ENCODE data around the gene TRIM27. TPM values are rescaled to one million over a fixed set of nuclear protein-coding genes. Genes with fewer than 3 reads are reported as not detected.

Gene TRIM27
- total RNA-seq, 1 donor from 2014 or later, result 18.5 TPM

DNA sequence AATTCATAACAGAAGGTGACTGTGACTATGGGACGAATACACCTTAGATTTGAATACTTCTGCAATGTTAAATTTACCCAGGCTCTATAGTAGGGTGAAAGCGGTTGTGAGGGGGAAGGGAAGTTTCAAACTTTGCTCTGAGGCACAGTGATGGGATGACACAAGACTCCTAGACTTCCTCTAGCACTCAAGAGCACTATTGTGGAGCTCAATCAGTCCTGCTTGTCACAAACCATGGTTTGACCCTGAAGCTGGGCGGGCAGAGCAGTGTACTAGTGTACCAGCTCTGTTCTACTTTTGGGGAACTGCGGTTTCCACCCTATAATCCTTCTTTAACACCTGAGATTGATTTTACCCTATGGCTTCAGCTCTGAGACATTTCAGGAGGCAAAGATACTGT, 17.1 kb downstream of the TRIM27 start:
- DNase-seq (ENCODE audit: missing footprints) (no peak), ATAC-seq (no peak)
- intact Hi-C loops (cut with DNase I), result no loop called here

- DNase-seq (ENCODE audit: missing footprints), result no peak
- intact Hi-C loops (cut with DNase I), result no loop called here
- ATAC-seq, result no peak
These were observed 20.1 kb downstream of the TRIM27 start for GRCh38 chr6:28903686-28904085.

- DNase-seq (ENCODE audit: missing footprints) (no peak), ATAC-seq (no peak)
- intact Hi-C loops (cut with DNase I), result no loop called here
These were observed 22.0 kb downstream of the TRIM27 start for GRCh38 chr6:28901831-28902230.

- DNase-seq (ENCODE audit: missing footprints) (no peak), ATAC-seq (no peak)
- intact Hi-C loops (cut with DNase I), result no loop called here
These were observed 23.1 kb downstream of the TRIM27 start for GRCh38 chr6:28900577-28901256.

GRCh38 chr6:28898710-28898965, 25.1 kb downstream of the TRIM27 start:
- DNase-seq (ENCODE audit: missing footprints) (no peak), ATAC-seq (no peak)
- intact Hi-C loops (cut with DNase I), result no loop called here

- ATAC-seq (no peak), DNase-seq (ENCODE audit: missing footprints) (no peak)
- intact Hi-C loops (cut with DNase I), result no loop called here
These were observed 26.4 kb downstream of the TRIM27 start for GRCh38 chr6:28897369-28897745.

GRCh38 chr6:28896505-28897368, 27.0 kb downstream of the TRIM27 start:
- ATAC-seq (peak; percentile 43), DNase-seq (ENCODE audit: missing footprints) (no peak)
- intact Hi-C loops (cut with DNase I), result loop anchor here (1.0 kb wide), 3 partner anchors 27 to 86 kb away; partner anchors contain the start of gene TRIM27

DNA sequence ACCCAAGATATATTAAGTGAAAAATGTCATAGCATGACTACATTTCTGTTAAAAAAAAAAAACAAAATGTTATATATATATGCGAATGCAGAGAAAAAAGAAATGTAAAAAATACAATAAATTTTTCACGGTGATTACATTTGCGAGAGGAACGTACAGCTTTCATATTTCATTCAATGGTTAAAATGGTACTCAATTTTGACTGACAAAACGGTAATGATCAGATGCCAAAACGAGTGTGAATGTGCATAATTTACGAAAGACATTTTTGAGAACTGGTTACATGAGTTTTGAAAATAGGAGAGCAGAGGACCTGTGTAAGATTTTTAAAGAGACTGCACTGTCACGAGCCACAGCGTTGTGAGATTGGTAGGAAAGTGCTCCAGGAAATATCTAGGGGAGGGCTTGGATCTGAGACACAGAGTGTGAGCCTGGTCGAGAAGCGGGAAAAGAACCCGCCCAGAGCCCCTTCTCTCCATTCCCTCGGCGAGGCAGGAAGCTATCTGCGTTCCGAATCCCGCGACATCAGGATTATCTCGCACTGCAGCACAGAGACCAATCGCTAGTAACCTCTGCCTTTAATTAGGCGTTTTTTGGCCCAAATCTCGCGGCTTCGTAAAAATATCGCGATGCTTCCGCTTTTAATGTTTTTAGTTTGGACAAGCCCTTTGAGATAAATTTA, 28.5 kb downstream of the TRIM27 start:
- intact Hi-C loops (cut with DNase I), result no loop called here
- DNase-seq (ENCODE audit: missing footprints), result peak; percentile 91
- ATAC-seq, result peak; percentile 93

DNA sequence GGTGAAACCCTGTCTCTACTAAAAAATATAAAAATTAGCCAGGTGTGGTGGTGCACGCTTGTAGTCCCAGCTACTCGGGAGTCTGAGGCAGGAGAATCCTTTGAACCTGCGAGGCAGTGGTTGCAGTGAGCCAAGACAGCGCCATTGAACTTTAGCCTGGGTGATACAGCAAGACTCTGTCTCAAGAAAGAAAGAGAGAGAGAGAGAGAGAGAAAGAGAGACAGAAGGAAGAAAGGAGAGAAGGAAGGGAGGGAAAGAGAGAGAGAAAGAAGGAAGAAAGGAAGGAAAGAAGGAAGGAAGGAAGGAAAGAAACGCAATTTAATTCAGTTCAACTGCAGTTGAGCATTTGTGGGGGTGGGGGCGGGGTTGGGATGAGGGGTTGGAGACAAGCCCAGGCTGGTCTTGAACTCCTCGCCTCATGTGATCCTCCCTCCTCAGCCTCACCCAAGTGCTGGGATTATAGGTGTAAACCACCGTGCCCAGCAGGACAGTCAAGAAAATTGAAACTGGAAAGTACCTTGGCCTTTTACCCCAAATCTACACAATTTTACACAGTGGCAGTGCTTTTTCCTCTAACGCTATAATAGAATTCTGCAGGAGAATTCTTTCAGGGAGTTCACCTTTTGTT, 30.5 kb downstream of the TRIM27 start:
- ATAC-seq, result no peak
- intact Hi-C loops (cut with DNase I), result no loop called here

DNA sequence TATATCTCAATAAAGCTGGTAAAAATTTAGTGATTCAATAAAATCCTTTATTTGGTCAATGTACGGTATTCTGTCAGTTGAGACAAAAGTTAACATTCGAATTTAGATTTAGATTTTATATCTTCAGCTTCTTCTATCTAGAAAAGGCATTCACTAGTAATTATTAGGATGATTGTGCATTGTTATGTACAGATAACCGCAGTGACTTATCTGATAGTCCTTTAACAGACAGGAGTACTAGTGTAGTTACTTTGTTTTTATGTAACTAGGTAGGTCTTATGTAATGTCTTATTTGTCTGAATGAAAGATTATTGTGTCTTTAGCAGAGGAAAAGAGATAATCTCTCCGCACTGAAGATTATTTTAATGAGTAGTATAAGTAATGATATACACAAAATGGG, 31.3 kb downstream of the TRIM27 start:
- DNase-seq (ENCODE audit: missing footprints), result no peak
- no peak for ATAC-seq
- intact Hi-C loops (cut with DNase I), result no loop called here

More for the DNA sequence above, 30.5 kb downstream of the TRIM27 start:
- DNase-seq (ENCODE audit: missing footprints), result no peak

DNA sequence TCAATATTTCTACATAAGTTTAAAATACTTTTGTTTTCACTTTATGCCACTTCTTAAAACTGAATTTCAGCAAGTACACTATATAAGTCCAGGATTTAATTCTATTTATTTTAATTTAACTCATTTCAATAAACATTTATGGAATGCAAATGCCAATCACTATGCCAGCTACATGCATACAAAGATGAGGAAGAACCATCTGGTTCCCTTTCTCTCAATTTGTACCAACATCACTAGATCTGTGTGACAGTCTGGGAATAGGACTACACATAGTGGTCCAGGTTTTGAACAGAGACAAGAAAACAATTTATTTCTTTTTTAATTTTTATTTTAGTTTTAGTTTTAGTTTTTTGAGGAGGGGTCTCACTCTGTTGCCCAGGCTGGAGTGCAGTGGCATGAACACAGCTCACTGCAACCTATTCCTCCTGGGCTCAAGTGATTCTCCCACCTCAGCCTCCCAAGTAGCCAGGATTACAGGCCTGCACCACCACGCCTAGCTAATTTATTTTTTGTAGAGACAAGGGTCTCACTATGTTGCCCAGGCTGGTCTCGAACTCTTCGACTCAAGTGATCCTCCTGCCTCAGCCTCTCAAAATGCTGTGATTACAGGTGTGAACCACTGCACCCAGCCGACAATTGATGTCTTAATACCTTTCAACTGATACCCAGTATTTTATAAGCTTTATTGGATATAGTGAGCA, 35.8 kb downstream of the TRIM27 start:
- intact Hi-C loops (cut with DNase I), result no loop called here
- no peak for DNase-seq (ENCODE audit: missing footprints)
- no peak for ATAC-seq

- ATAC-seq (no peak), DNase-seq (ENCODE audit: missing footprints) (no peak)
- intact Hi-C loops (cut with DNase I), result no loop called here
These were observed 37.7 kb downstream of the TRIM27 start for GRCh38 chr6:28886079-28886439.

DNA sequence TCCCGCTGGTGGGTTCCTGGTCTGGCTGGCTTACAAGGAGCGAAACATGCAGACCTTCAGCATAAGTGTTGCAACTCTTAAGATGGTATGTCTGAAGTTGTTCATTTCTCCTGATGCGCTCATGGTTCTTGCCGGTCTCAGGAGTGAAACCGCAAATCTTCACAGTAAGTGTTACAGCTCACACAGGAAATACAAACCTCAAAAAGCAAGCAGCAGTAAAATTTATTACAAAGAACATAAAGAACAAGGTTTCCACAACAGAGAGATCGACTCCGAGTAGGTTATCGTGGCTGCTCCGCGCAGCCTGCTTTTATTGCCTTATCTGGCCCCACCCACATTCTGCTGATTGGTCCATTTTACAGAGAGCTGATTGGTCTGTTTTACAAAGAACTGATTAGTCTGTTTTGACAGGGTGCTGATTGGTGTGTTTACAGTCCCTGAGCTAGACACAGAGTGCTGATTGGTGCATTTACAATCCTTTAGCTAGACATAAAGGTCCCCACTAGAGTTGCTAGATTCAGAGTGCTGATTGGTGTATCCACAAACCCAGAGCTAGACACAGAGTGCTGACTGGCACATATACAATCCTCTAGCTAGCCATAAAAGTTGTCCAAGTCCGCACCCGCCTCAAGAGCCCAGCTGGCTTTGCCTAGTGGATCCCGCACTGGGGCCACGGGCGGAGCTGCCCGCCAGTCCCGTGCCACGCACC, 39.2 kb downstream of the TRIM27 start:
- ATAC-seq (no peak), DNase-seq (ENCODE audit: missing footprints) (no peak)
- intact Hi-C loops (cut with DNase I), result no loop called here

DNA sequence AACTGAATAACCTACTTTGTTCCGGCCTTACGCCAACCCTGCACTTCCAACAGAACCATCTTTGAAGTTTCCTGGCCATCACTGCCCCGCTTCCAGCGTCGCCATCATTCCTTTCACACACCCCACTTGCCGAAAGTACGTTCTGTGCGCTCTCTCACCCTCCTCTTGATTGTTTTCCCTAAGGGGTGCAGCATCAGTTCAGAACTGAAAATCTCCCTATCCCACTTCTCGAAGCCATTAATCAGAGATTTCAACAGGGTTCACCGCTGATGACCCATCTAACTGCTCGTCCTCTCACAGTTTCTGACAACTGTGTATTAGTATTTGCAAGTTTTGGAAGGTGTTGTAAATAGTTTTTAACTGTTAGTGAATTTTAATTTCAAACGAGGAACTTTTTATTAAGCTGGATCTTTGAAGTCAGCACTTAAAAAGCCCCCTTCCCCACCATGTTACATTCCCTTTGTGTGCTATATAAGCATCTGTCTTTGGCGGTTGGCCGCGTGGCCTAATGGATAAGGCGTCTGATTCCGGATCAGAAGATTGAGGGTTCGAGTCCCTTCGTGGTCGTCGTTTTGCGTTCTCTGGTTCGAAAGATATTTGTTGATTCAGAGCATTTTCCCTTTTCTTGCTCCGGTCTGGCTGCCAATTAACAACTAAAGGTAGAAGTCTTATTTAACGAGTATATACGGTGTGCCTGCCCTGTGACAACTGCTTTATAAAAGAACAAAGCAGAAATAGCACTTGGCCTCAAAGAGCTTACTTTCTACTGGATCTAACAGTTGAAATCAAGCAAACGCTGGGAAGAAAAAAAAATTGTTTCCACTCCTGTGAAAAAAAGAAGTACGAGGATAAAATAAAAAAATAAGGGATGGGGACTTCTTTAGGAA, 42.6 kb downstream of the TRIM27 start:
- intact Hi-C loops (cut with DNase I), result no loop called here
- ATAC-seq (peak; percentile 54), DNase-seq (ENCODE audit: missing footprints) (no peak)

DNA sequence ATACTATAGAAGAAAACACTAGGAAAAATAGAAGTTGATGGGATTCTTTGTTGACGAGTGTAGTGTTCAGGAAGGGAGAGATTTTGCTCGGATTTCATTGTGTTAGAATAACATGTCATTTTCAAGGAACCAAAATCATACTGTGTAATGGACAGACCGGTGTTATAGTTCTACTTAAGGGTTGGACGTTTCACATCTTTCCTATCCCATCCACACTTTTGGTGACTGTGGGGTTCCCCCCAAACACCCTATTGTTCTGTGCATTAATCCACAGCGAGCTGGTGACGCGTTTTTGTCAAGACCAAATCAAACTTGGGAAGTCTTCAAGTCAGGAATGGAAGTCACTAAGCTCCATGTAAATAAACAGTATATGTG, 43.3 kb downstream of the TRIM27 start:
- intact Hi-C loops (cut with DNase I), result no loop called here
- DNase-seq (ENCODE audit: missing footprints), result no peak
- no peak for ATAC-seq

DNA sequence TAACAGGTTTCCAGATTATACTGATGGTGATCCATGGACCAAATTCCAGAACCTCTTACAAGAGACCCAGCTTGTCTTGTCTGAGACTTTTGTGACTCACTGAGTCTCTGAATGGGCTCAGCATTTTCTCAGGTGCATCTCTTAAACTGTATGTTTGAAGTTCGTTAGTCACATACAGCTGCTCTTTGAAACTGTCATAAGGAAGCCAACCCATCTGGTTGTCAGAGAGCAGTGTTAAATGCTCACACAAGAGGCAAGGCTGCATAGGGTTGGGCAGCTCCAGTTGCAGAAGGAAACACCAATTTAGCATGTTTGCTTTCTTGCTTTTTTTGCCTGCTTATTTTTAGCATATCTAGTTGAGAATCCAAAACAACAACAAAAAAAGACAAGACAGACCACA, 47.1 kb downstream of the TRIM27 start:
- no peak for ATAC-seq
- intact Hi-C loops (cut with DNase I), result no loop called here
- no peak for DNase-seq (ENCODE audit: missing footprints)

DNA sequence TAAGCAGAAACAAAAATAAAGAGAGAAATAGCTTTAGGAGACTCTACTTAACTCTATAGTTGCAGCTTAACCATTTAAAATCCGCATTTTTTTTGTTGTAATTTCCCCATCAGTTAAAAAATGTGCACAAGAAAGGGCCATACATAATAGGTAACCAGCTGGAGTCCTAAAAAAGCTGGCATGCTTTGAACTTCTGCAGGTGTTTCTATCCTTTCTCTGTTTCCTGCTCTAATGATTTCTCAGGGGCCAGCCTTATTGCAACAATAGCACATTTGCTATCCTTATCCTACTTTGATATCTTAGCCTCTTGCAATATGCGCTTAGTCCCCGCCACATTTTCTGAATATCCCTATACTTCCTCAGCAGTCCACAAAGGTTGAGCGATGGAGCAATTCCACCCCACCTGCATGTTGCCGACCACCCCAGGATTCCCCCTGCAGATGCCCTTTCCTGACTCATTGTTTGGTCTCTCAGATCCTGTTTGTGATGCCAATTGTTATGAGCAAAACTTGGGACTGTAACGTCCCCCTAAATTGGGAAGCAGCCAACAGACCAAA, 48.5 kb downstream of the TRIM27 start:
- DNase-seq (ENCODE audit: missing footprints), result no peak
- intact Hi-C loops (cut with DNase I), result no loop called here
- no peak for ATAC-seq
